Coronary artery (tissue), 2 donors: ENCODE results near the gene KRTAP6-1.

Experiments
- DNase-seq: peaks from one replicate; pipeline ENCODE4 v3.0.0-alpha.2; 2017; ENCODE audit warnings: low spot score
- H3K27ac ChIP-seq, 2 donors: fragments of 200-600 bp; sonication (generic); one replicate each; pipeline ENCODE4 v1.5.1; 2016 to 2019
- H3K4me3 ChIP-seq: fragments of 200-600 bp; sonication (generic); 2 replicates; pipeline ENCODE4 v1.5.1; 2016; ENCODE audit warnings: mild to moderate bottlenecking, moderate library complexity
- CTCF ChIP-seq: fragments of 200-600 bp; sonication (generic); IDR thresholded peaks from one replicate; pipeline ENCODE4 v1.5.1; 2019; ENCODE audit warnings: antibody characterized with exemption

The KRTAP6-1 gene

GRCh38 chr21:30612132-30612531 lies 1.6 kb downstream of the KRTAP6-1 start:
- H3K4me3 ChIP-seq = no peak overlapping the region
- no peak overlapping the region for H3K27ac ChIP-seq
- no peak for DNase-seq
- no peak for TF ChIP-seq CTCF

GRCh38 chr21:30605968-30606367 lies 7.8 kb downstream of the KRTAP6-1 start:
- no peak for DNase-seq
- H3K27ac ChIP-seq = no peak overlapping the region
- H3K4me3 ChIP-seq = no peak overlapping the region
- TF ChIP-seq CTCF = no peak

- TF ChIP-seq CTCF = no peak
- DNase-seq = no peak
- H3K4me3 ChIP-seq = no peak within 1 kb of the TSS
- H3K27ac ChIP-seq = no peak within 1 kb of the TSS
Observed at GRCh38 chr21:30600787-30601186, 12.9 kb downstream of the KRTAP6-1 start, which contains the start of gene KRTAP22-1. Gene KRTAP22-1 (plus strand): TSS chr21:30601087.

- Histone ChIP-seq H3K27ac (no peak within 1 kb of the TSS), H3K4me3 (no peak within 1 kb of the TSS)
- DNase-seq = no peak
- no peak for TF ChIP-seq CTCF
Observed at GRCh38 chr21:30598802-30599201, 14.9 kb downstream of the KRTAP6-1 start, which contains the start of gene KRTAP6-2. Gene KRTAP6-2 (minus strand): TSS chr21:30598902. CDS start chr21:30598874, 28 bp downstream.

GRCh38 chr21:30592140-30592539 lies 21.6 kb downstream of the KRTAP6-1 start, which contains the start of gene KRTAP6-3:
Gene KRTAP6-3 (plus strand): TSS chr21:30592440. CDS start chr21:30592446, 6 bp downstream.
- TF ChIP-seq CTCF = no peak
- H3K27ac ChIP-seq = no peak within 1 kb of the TSS
- no peak within 1 kb of the TSS for H3K4me3 ChIP-seq
- no peak for DNase-seq

GRCh38 chr21:30590297-30590696 lies 23.4 kb downstream of the KRTAP6-1 start, which contains the start of gene KRTAP22-2:
Gene KRTAP22-2 (minus strand): TSS chr21:30590397.
- no peak for TF ChIP-seq CTCF
- Histone ChIP-seq H3K27ac (no peak within 1 kb of the TSS), H3K4me3 (no peak within 1 kb of the TSS)
- no peak for DNase-seq

GRCh38 chr21:30582870-30583269 lies 30.9 kb downstream of the KRTAP6-1 start:
- no peak for TF ChIP-seq CTCF
- H3K27ac ChIP-seq = no peak overlapping the region
- no peak for DNase-seq

More at GRCh38 chr21:30582870-30583269, 30.9 kb downstream of the KRTAP6-1 start:
- no peak overlapping the region for H3K4me3 ChIP-seq
